ENCODE results near the gene SHROOM3. TPM values are rescaled to one million over a fixed set of nuclear protein-coding genes. Genes with fewer than 3 reads are reported as not detected.

SHROOM3 gene
- total and polyA plus RNA-seq, 2 experiments from 2014 or later: 11.3 to 73.5 TPM

DNA sequence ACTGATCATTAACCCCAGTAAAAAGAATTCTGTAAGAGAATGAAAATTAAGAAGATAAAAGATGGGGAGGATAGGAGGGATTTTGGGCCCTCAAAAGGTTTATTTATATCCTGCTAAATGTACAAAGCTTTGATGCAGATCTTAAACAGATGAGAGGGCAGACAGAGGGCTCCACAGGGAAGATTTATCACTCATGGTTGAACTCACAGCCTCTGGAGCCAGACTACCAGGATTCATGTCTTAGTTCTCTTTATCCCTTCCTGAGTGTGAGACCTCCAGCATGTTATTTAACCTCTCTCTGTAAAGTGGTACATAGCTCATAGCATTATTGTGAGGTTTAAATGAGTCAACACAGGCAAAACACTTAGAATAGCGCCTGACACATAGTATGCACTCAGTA, 388.5 kb downstream of the SHROOM3 start:
- no peaks in the 10 kb centered on the region for H3K27me3 Mint-ChIP-seq (ENCODE audit: insufficient read depth, low read depth, poor library complexity)

More for the DNA sequence above, 388.5 kb downstream of the SHROOM3 start:
- Histone ChIP-seq H3F3A (replicated peaks; ENCODE audit: low read depth) (no peaks in the 10 kb centered on the region), H4K20me1 (replicated peaks; ENCODE audit: insufficient read depth) (no peaks in the 10 kb centered on the region), H3K27ac (ENCODE audit: low read depth) (no peak overlapping the region), H3K4me3 (no peak overlapping the region), H3K36me3 (ENCODE audit: insufficient read depth) (no peaks in the 10 kb centered on the region), H2AFZ (no peak overlapping the region), H3K79me2 (replicated peaks; ENCODE audit: insufficient read depth) (no peaks in the 10 kb centered on the region), H3K4me2 (no peak overlapping the region), H3K27me3 (ENCODE audit: insufficient read depth) (no peaks in the 10 kb centered on the region), H3K9me2 (ENCODE audit: insufficient read depth) (peaks cover 17% of the 10 kb centered on the region; the same call in 1 of the 2 replicates), H3K4me1 (ENCODE audit: insufficient read depth) (no peaks in the 10 kb centered on the region)
- Mint-ChIP-seq H3K36me3 (ENCODE audit: low read depth) (no peaks in the 10 kb centered on the region), H3K27ac (no peak overlapping the region), H3K9me3 (no peaks in the 10 kb centered on the region), H3K4me1 (no peaks in the 10 kb centered on the region; the same call in 2 of the 3 replicates), H3K4me3 (no peak overlapping the region)
- TF ChIP-seq EZH2phosphoT487 (IDR thresholded peaks at IDR 0.05; ENCODE audit: unreplicated experiment) (no peak), NANOG (IDR thresholded peaks at IDR 0.05; ENCODE audit: borderline replicate concordance) (no peak), CREB1 (CRISPR knock-in tag; IDR thresholded peaks at IDR 0.05; ENCODE audit: low read depth) (no peak), ZNF331 (CRISPR knock-in tag; IDR thresholded peaks at IDR 0.05; ENCODE audit: low read depth) (no peak), ZNF462 (CRISPR knock-in tag; IDR thresholded peaks at IDR 0.05) (no peak)
- DNase-seq (ENCODE audit: low spot score) (no peak), ATAC-seq (no peak)

Measured in GM23338 (cell line).